Prostate gland (tissue), 2 donors: ENCODE data around the gene TAF6. TPM values are rescaled to one million over a fixed set of nuclear protein-coding genes. Genes with fewer than 3 reads are reported as not detected.

Source experiments
- DNase-seq: peaks from one replicate; pipeline ENCODE4 v3.0.0-alpha.2; 2019; ENCODE audit warnings: low spot score
- H3K27ac ChIP-seq, 2 donors: fragments of 200-600 bp; sonication (generic); 2 replicates each; pipeline ENCODE4 v1.5.1; 2017 to 2019
- H3K27me3 ChIP-seq: fragments of 200-600 bp; sonication (generic); replicated peaks from 2 replicates; pipeline ENCODE4 v1.5.1; 2019; ENCODE audit not compliant: insufficient read depth
- H3K36me3 ChIP-seq, 2 donors: fragments of 200-600 bp; sonication (generic); 1 replicate in 1 of 2; 2 replicates in 1 of 2; pipeline versions ENCODE4 v1.5.1 to v1.8.1; 2017 to 2019
- H3K4me1 ChIP-seq: fragments of 200-600 bp; sonication (generic); replicated peaks from 2 replicates; pipeline ENCODE4 v1.5.1; 2019
- H3K4me3 ChIP-seq, 2 donors: fragments of 200-600 bp; sonication (generic); 2 replicates each; pipeline ENCODE4 v1.5.1; 2017 to 2019
- H3K9me3 ChIP-seq: fragments of 200-600 bp; sonication (generic); 2 replicates; pipeline ENCODE4 v1.5.1; 2017
- CTCF ChIP-seq, 4 experiments: fragments of 200-600 bp in 2 of 4; fragments of 450-650 bp in 2 of 4; sonication (generic) in 2 of 4; IDR thresholded peaks; 1 replicate in 3 of 4; 2 replicates in 1 of 4; pipeline ENCODE4 v1.5.1; 2016 to 2019; ENCODE audit warnings: antibody characterized with exemption in 4 of 4, mild to moderate bottlenecking in 2 of 4, moderate library complexity in 2 of 4
- POLR2A ChIP-seq: fragments of 450-650 bp; IDR thresholded peaks from one replicate; pipeline ENCODE4 v1.6.1; 2016; ENCODE audit warnings: antibody characterized with exemption, mild to moderate bottlenecking
- POLR2AphosphoS5 ChIP-seq: sonication (generic); formaldehyde crosslinking; IDR thresholded peaks from one replicate; pipeline ENCODE4 v1.6.1; 2017; ENCODE audit warnings: antibody characterized with exemption
- WGBS: methylation state at CpG from one replicate; pipeline ENCODE4 v1.1.5; 2018; 5-methylcytosine and 5-hydroxymethylcytosine counted together
- intact Hi-C: fragments of 100-400 bp; cut with DNase I; formaldehyde crosslinking; loops from one replicate; pipeline ENCODE4 v1.14.2; 2022
- microRNA counts, 2 donors: library from miRNA; unstranded; fragments of <30 nt; microRNA quantifications; one replicate each; lab custom pipeline; 2016 to 2017
- microRNA-seq: library from miRNA; unstranded; fragments of <30 nt; microRNA quantifications from one replicate; pipeline ENCODE4, GENCODE V29; 2016
- small RNA-seq, 2 donors: library from RNA; depleted of rRNA; stranded (forward); fragments of <200 nt; gene quantifications; one replicate each; pipeline ENCODE3, GENCODE V24; 2016
- total RNA-seq, 2 donors: library from RNA; depleted of rRNA; stranded (reverse); fragments of >200 nt; gene quantifications; one replicate each; pipeline ENCODE4 v1.1.0, GENCODE V29; 2016

Gene TAF6
- total RNA-seq, 2 donors from 2014 or later = 68.3 to 79.8 TPM

- Histone ChIP-seq H3K4me1 (no peaks in the 10 kb centered on the region), H3K9me3 (no peaks in the 10 kb centered on the region), H3K27ac (peak overlapping the region in 1 of 2 donors; percentile 23), H3K27me3 (no peaks in the 10 kb centered on the region), H3K36me3 (peaks cover 0 to 6% of the 10 kb centered on the region in 2 donors), H3K4me3 (no peak overlapping the region)
- no peak for TF ChIP-seq POLR2A
- TF ChIP-seq CTCF (IDR thresholded peaks at IDR 0.05) = no peak
- TF ChIP-seq POLR2AphosphoS5 = peak; percentile 31
- intact Hi-C loops = no loop called here
- 40% methylated on average over 8 of the region's 8 CpGs for WGBS
- DNase-seq = no peak
These were observed 53.5 kb downstream of the TAF6 start for GRCh38 chr7:100065452-100066186.

- no peaks in the 10 kb centered on the region for H3K9me3 ChIP-seq
- H3K36me3 ChIP-seq = peaks cover 0 to 6% of the 10 kb centered on the region in 2 donors
- H3K4me3 ChIP-seq = no peak overlapping the region
- intact Hi-C loops = no loop called here
- TF ChIP-seq CTCF (IDR thresholded peaks at IDR 0.05) (no peak), POLR2AphosphoS5 (no peak), POLR2A (no peak)
- no peaks in the 10 kb centered on the region for H3K4me1 ChIP-seq
- 93% methylated on average over 9 of the region's 9 CpGs for WGBS
- no peak overlapping the region for H3K27ac ChIP-seq
- no peaks in the 10 kb centered on the region for H3K27me3 ChIP-seq
- DNase-seq = no peak
These were observed 55.0 kb downstream of the TAF6 start for GRCh38 chr7:100064162-100064561.

- Histone ChIP-seq H3K27ac (no peak overlapping the region), H3K4me3 (no peak overlapping the region), H3K9me3 (no peaks in the 10 kb centered on the region), H3K4me1 (no peaks in the 10 kb centered on the region), H3K27me3 (no peaks in the 10 kb centered on the region), H3K36me3 (peaks cover 0 to 6% of the 10 kb centered on the region in 2 donors)
- no peak for TF ChIP-seq POLR2A
- 93% methylated on average over 4 of the region's 4 CpGs for WGBS
- no peak for DNase-seq
- intact Hi-C loops = no loop called here
These were observed 55.8 kb downstream of the TAF6 start for GRCh38 chr7:100063376-100063775.

- 94% methylated on average over 11 of the region's 11 CpGs for WGBS
- no peak overlapping the region for H3K27ac ChIP-seq
- no peak for DNase-seq
- intact Hi-C loops = no loop called here
- H3K27me3 ChIP-seq = no peaks in the 10 kb centered on the region
- H3K4me1 ChIP-seq = no peaks in the 10 kb centered on the region
- no peak for TF ChIP-seq POLR2AphosphoS5
- TF ChIP-seq POLR2A = no peak
- TF ChIP-seq CTCF (IDR thresholded peaks at IDR 0.05) = no peak
- H3K4me3 ChIP-seq = no peak overlapping the region
- peaks cover 4 to 6% of the 10 kb centered on the region in 2 donors for H3K36me3 ChIP-seq
- H3K9me3 ChIP-seq = no peaks in the 10 kb centered on the region
These were observed 57.5 kb downstream of the TAF6 start for GRCh38 chr7:100061518-100062193.

GRCh38 chr7:100059251-100059739 is 59.9 kb downstream of the TAF6 start:
- 94% methylated on average over 5 of the region's 5 CpGs for WGBS
- H3K27me3 ChIP-seq = no peaks in the 10 kb centered on the region
- TF ChIP-seq POLR2A = no peak
- TF ChIP-seq POLR2AphosphoS5 = no peak
- no peak for TF ChIP-seq CTCF (IDR thresholded peaks at IDR 0.05)
- no peak overlapping the region for H3K27ac ChIP-seq
- no peak overlapping the region for H3K4me3 ChIP-seq
- peaks cover 4 to 6% of the 10 kb centered on the region in 2 donors for H3K36me3 ChIP-seq
- no peaks in the 10 kb centered on the region for H3K4me1 ChIP-seq
- no peaks in the 10 kb centered on the region for H3K9me3 ChIP-seq
- no peak for DNase-seq
- intact Hi-C loops = no loop called here

MicroRNAs within 50 kb of the gene (microRNA counts, 767-probe panel; counts per million panel counts)
- 2,367 to 2,749 counts per million in 2 donors for microRNA hsa-miR-106b-5p (lab: Ali Mortazavi, UCI)
- 4,670 to 4,908 counts per million in 2 donors for microRNA hsa-miR-25-3p (lab: Ali Mortazavi, UCI)
- microRNA hsa-miR-93-5p (lab: Ali Mortazavi, UCI) = 4,179 to 4,430 counts per million in 2 donors

Small RNAs within 50 kb of the gene (microRNA-seq; reads per million reads assigned to microRNA genes)
- gene MIR106B (562 reads per million, percentile 85 among the genes with 10 or more reads in this experiment), gene MIR25 (293 reads per million, percentile 80 among the genes with 10 or more reads in this experiment), gene MIR4658 (not detected), gene MIR93 (2,692 reads per million, percentile 92 among the genes with 10 or more reads in this experiment)

Small RNAs within 50 kb of the gene (small RNA-seq; reads per million reads assigned to genes)
- gene MIR106B (70.2 to 186 reads per million in 2 donors), gene MIR25 (1,508 to 1,619 reads per million in 2 donors), gene MIR93 (144 to 260 reads per million in 2 donors)

Other genes with a start within 250 kb of the TAF6 start
- not detected for gene OR2AE1, start 242.3 kb downstream of the TAF6 start, total RNA-seq
- 10 to 100 TPM; 61.0 to 72.8 TPM for gene TRIM4, start 199.8 kb downstream of the TAF6 start, total RNA-seq
- 1 to 10 TPM; 1.2 to 3.2 TPM for gene GJC3, start 189.7 kb downstream of the TAF6 start, total RNA-seq
- gene AZGP1, start 143.3 kb downstream of the TAF6 start, total RNA-seq = 1,000 to 10,000 TPM; 1,167 to 4,716 TPM
- gene ZKSCAN1, start 103.8 kb downstream of the TAF6 start, total RNA-seq = 10 to 100 TPM; 75.8 to 86.5 TPM
- 10 to 100 TPM; 24.6 to 38.0 TPM for gene ZSCAN21, start 69.6 kb downstream of the TAF6 start, total RNA-seq
- gene ZNF3, start 37.6 kb downstream of the TAF6 start, total RNA-seq = 10 to 100 TPM; 20.5 to 21.4 TPM
- gene COPS6, start 30.4 kb downstream of the TAF6 start, total RNA-seq = 10 to 100 TPM; 50.8 to 78.4 TPM
- 10 to 100 TPM; 47.5 to 68.7 TPM for gene MCM7, start 18.0 kb downstream of the TAF6 start, total RNA-seq
- 10 to 100 TPM; 18.0 to 27.2 TPM for gene AP4M1, start 17.7 kb downstream of the TAF6 start, total RNA-seq
- 10 to 100 TPM in 1 of 2 donors, 1 to 10 TPM in 1; 1.6 to 16.1 TPM for gene CNPY4, start 276 bp upstream of the TAF6 start, total RNA-seq
- gene MBLAC1, start 7.6 kb upstream of the TAF6 start, total RNA-seq = 1 to 10 TPM; 4.4 to 6.1 TPM
- gene LAMTOR4, start 29.6 kb upstream of the TAF6 start, total RNA-seq = 100 to 1,000 TPM; 213 to 243 TPM
- gene TRAPPC14, start 39.4 kb upstream of the TAF6 start, total RNA-seq = 10 to 100 TPM; 21.2 to 43.4 TPM
- gene GAL3ST4, start 49.3 kb upstream of the TAF6 start, total RNA-seq = 10 to 100 TPM in 1 of 2 donors, 1 to 10 TPM in 1; 4.1 to 10.2 TPM
- gene GPC2, start 58.0 kb upstream of the TAF6 start, total RNA-seq = 1 to 10 TPM; 1.7 to 2.8 TPM
- 10 to 100 TPM in 1 of 2 donors, 1 to 10 TPM in 1; 1.8 to 37.6 TPM for gene STAG3, start 58.6 kb upstream of the TAF6 start, total RNA-seq
- gene PVRIG, start 100.6 kb upstream of the TAF6 start, total RNA-seq = not detected
- under 1 TPM in 1 of 2 donors, not detected in 1; 0.91 TPM for gene SPDYE3, start 188.3 kb upstream of the TAF6 start, total RNA-seq
- 100 to 1,000 TPM in 1 of 2 donors, 10 to 100 TPM in 1; 72.4 to 120 TPM for gene PILRB, start 238.8 kb upstream of the TAF6 start, total RNA-seq